MG63 (cell line): ENCODE measurements around the gene VPS26B. TPM values are rescaled to one million over a fixed set of nuclear protein-coding genes. Genes with fewer than 3 reads are reported as not detected.
"Not testable (repeated sequence)": the region's sequence is repeated elsewhere in the genome, so short reads cannot be mapped to it uniquely, and the experiment has no call there.

Source experiments
- DNase-seq: peaks from one replicate; pipeline ENCODE4 v3.0.0-alpha.2; 2020
- H3K27me3 ChIP-seq: fragments of 250-450 bp; sonication (Bioruptor Pico); 2 replicates; pipeline ENCODE4 v1.5.1; 2020; ENCODE audit warnings: mild to moderate bottlenecking, moderate library complexity
- H3K36me3 ChIP-seq: fragments of 250-450 bp; sonication (Bioruptor Pico); 2 replicates; pipeline ENCODE4 v1.5.1; 2020; ENCODE audit warnings: mild to moderate bottlenecking, moderate library complexity
- H3K4me3 ChIP-seq: fragments of 250-450 bp; sonication (Bioruptor Pico); 2 replicates; pipeline ENCODE4 v1.5.1; 2020; ENCODE audit warnings: mild to moderate bottlenecking, moderate library complexity
- H3K9me3 ChIP-seq: fragments of 250-450 bp; sonication (Bioruptor Pico); 2 replicates; pipeline ENCODE4 v1.5.1; 2020; ENCODE audit warnings: mild to moderate bottlenecking, moderate library complexity
- total RNA-seq: library from RNA; depleted of rRNA; stranded (reverse); fragments of >200 nt; shearing (Covaris generic); gene quantifications from 2 replicates; pipeline ENCODE4 v1.2.3, GENCODE V29; 2014; ENCODE audit warnings: low replicate concordance

VPS26B gene
- total RNA-seq, 1 experiment from 2014 or later = 37.6 TPM

DNA sequence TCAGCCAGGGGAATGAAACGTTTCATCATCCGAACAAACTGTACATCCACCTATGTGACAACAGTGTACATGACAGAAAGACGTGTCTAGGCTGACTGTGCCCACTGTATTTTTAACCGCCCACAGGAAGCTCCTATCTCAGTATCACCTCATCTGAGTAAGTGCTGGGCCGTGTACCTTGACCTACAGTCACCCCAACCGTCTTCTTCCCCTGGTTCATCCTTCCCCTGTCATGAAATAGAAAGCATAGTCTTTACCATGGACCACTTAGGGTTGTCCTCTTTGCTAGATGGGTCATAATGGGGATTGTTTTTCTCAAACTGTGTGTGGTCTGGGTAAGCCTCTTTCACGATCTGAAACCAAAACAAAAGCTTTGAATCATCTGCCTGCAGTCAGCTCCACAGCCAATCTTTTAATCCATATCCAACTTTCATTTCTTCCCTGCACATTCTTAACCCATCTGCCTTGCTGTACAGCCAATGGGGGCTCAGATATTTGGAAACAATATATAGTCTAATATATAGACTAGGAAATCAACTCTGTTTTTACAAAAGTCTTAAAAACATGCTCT is 24.5 kb downstream of the VPS26B start:
- Histone ChIP-seq H3K4me3 (no peak overlapping the region), H3K36me3 (peaks cover 7% of the 10 kb centered on the region; the same call in 1 of the 2 replicates), H3K27me3 (no peaks in the 10 kb centered on the region), H3K9me3 (no peaks in the 10 kb centered on the region)
- DNase-seq = no peak

DNA sequence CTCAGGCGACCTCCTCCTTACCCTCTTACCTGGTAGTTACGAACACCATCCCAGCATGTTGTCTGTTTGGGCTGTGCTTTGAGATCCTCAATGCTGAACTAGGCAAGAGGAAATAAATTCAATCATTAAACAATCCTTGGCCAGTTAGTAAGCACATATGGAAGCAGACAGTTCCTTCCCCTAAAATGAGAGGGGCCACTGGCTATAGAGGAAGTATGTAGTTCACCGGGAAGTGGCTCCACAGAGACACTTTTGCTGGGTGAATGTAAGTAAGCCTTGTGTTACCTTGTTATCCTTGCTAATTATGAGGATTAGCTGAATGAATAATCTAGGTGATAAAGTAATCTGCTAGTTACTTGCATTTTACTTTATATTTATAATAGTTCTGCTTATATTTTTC is 25.8 kb downstream of the VPS26B start:
- Histone ChIP-seq H3K4me3 (no peak overlapping the region), H3K27me3 (no peaks in the 10 kb centered on the region), H3K36me3 (peaks cover 3% of the 10 kb centered on the region; the same call in 1 of the 2 replicates), H3K9me3 (no peaks in the 10 kb centered on the region)
- no peak for DNase-seq

DNA sequence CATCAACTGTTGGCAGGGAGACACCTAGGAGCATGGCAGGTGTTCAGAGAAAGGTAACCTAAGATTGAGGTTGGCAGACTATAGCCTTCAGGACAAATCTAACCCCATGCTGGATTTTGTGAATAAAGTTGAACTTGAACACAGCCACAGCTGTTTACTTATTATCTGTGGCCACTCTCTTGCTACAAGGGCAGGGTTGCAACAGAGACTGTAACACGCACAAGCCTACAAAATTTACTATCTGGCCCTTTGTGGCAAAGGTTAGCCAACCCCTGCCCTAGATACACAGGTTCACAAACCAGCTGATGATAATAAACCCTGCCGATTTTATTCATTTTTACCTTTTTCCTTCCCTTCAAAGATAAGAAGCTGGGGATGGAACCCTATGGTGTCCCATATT is 26.2 kb downstream of the VPS26B start:
- Histone ChIP-seq H3K9me3 (no peaks in the 10 kb centered on the region), H3K36me3 (peaks cover 3% of the 10 kb centered on the region; the same call in 1 of the 2 replicates), H3K4me3 (no peak overlapping the region), H3K27me3 (no peaks in the 10 kb centered on the region)
- DNase-seq = no peak

DNA sequence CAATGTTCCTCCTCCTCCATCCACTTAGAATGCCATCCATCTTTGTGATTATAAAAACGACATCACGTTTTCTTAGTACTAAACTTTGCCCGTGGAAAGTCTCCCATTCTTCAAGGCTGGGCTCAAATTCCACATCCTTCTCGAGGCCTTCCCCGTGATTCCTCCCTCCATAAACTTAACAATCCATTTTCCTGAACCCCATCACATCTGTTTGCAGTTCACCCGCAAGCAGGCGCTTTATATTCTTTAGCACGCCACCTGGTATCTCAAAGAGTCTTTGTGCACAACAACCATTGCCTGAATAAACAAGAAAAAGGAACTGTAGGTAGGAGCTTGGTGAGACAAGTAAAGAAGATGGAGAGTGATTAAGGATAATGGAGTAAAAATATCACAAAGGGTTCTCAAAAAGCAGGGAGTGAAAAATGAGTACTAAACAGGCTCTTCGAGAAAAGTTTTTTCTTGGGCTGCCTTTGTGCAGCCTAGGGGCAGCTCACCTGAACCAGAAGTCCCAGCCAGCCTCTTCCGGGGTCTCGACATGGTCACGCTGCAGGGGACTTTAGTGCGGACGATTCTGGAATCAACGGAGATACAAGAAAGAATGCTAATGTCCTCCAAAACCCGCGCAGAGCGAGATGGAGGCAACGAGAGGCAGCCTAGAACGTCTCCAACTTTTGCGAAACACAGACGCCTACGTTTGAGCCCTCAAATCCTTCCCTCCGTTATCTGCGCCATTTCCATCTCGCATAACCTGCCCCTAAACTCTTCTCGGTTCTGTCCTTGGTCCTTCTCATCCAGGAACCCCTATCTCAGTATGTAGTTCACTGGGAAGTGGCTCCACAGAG is 28.1 kb downstream of the VPS26B start:
- DNase-seq = no peak
- H3K27me3 ChIP-seq = no peaks in the 10 kb centered on the region
- H3K4me3 ChIP-seq = peak overlapping the region; percentile 89
- no peaks in the 10 kb centered on the region for H3K9me3 ChIP-seq
- H3K36me3 ChIP-seq = 0 out of 2 replicates have a peak, but pooled peaks cover 3% of the 10 kb centered on the region

DNA sequence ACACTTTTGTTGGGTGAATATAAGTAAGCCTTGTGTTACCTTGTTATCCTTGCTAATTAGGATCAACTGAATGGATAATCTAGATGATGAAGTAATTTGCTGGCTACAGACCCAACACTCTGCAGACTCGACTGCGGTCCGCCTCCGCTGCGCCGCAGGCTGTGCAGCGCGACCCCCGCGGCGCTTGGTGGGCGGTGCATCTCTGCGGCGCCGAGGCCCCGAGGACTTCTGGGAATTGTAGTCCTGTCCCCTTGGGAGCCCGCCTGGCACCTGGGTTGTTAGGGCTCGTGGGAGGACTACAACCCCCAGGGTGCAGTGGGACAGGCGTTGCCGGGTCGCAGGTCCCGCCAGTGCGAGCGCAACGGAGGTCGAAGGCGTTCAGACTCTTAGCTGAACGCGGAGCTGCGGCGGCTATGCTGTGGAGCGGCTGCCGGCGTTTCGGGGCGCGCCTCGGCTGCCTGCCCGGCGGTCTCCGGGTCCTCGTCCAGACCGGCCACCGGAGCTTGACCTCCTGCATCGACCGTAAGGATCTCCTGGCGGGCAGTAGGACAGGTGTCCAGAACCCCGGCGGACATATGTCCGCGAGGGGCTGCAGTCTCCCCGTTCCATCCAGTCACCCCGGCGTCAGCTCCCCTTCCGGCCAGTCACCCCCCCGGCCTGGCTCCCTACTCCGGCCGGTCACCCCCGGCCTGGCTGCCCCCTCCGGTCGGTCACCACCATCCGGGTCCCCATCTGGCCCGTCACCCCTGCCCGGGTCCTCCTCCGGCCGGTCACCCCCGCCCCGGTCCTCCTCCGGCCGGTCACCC is 28.9 kb downstream of the VPS26B start, which contains the start of the genes ACAD8 and THYN1:
Gene ACAD8 (plus strand): TSS at position 381 of the 806 bp plus-strand sequence. CDS start 33 bp downstream, at position 414.
Gene THYN1 (minus strand): TSS at position 165 of the 806 bp plus-strand sequence. CDS start 470 bp downstream, outside the sequence.
- H3K36me3 ChIP-seq = peaks cover 3% of the 10 kb centered on the region; the same call in 1 of the 2 replicates
- H3K9me3 ChIP-seq = no peaks in the 10 kb centered on the region
- peak within 1 kb of the TSS; percentile 89 for H3K4me3 ChIP-seq
- peak; percentile 96 for DNase-seq
- H3K27me3 ChIP-seq = no peaks in the 10 kb centered on the region

DNA sequence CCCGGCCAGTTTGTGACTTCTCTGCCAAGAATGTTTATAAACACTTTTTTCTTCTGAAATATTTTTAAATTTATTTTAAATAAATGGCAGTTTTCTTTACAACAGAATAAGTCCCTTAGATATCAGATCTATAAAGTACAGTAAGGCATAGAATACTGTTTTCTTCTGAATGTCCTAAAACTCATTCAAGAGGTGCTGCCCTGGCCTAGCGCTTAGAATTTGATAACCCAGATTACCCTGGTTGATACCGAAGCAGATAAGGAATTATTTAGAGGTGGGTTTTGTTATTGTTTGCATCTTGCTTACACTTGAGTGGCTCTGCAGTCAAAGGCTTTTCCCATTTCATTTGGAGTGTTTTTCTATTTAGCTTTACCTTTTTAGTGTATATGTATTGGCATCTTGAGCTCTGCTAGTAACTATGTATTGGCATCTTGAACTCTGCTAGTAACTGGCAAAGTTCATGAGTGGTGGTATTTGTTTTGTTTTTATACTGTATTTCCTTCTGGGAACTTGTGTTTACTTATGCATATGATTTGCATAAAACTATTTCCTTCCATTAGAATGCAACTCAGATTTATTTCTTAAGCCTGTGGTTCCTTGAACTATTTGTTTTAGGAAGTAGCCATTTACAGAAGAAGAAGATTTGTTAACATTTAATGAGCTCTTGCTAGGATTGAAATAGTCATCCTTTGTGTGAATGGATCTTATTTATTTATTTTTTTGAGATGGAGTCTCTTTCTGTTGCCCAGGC is 30.1 kb downstream of the VPS26B start:
- Histone ChIP-seq H3K36me3 (no peaks in the 10 kb centered on the region; the same call in 1 of the 2 replicates), H3K9me3 (no peaks in the 10 kb centered on the region), H3K27me3 (no peaks in the 10 kb centered on the region), H3K4me3 (peak overlapping the region; percentile 89)
- DNase-seq = no peak

DNA sequence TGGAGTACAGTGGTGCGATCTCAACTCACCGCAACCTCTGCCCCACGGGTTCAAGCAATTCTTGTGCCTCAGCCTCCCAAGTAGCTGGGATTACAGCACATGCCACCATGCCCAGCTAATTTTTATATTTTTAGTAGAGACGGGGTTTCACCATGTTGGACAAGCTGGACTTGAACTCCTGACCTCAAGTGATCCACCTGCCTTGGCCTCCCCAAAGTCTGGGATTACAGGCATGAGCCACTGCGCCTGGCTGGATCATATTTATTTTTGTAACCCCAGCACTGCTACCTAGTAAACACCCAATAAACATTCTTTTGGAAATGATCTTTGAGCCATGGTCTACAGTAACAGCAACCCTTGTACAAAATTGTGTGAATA is 30.7 kb downstream of the VPS26B start:
- not testable (repeated sequence) for H3K36me3 ChIP-seq, H3K9me3 ChIP-seq, DNase-seq, H3K4me3 ChIP-seq, H3K27me3 ChIP-seq

DNA sequence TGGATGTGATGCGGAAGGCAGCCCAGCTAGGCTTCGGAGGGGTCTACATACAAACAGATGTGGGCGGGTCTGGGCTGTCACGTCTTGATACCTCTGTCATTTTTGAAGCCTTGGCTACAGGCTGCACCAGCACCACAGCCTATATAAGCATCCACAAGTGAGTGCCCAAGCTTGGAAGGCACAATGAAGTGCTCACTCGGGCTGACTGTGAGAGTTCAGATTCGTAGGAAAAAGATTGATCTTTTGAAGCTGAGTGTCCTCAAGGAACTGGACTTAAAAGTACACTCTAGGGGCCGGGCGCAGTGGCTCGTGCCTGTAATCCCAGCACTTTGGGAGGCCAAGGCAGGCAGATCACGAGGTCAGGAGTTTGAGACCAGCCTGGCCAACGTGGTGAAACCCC is 32.6 kb downstream of the VPS26B start:
- Histone ChIP-seq H3K9me3 (no peaks in the 10 kb centered on the region), H3K27me3 (no peaks in the 10 kb centered on the region), H3K4me3 (no peak overlapping the region), H3K36me3 (no peaks in the 10 kb centered on the region; the same call in 1 of the 2 replicates)
- no peak for DNase-seq

DNA sequence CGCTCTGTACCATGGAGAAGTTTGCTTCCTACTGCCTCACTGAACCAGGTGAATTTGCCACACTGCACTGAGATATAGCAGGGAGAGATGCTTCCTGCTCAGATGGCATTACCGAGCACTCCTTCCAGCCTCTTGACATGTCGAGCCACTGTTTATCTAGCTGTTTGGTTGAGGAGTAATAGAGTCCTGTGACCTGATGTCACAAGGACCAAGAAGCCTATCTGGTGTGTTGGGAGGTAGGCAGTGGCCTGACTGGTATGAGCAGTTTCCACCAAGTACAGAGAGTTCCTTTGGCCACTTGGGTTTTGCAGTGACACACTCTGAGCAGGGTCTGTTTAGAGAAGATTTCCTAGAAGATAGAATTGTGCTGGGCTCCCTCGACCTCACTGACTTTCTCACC is 34.1 kb downstream of the VPS26B start:
- Histone ChIP-seq H3K27me3 (no peaks in the 10 kb centered on the region), H3K36me3 (no peaks in the 10 kb centered on the region; the same call in none of the 2 replicates), H3K9me3 (no peaks in the 10 kb centered on the region), H3K4me3 (no peak overlapping the region)
- DNase-seq = no peak

DNA sequence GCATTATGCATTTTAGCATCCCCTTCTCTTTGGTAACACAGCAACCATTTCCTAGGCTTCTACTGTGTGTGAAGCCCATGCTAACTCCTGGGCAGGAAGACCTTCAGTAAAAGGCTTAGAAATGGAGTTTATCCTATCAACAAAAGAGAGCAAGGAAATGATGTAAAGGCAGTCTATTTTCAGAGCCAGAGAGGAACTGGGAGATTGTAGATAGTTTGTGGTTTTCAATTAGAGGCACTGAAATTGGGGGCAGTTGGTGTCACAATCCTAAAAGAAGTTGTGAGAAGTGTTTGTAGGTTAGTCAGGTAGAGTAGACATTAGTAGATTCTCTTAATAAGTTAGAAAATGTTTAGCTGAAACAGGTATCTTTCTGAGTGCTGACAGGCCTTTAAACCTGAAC is 36.0 kb downstream of the VPS26B start:
- DNase-seq = no peak
- H3K27me3 ChIP-seq = no peaks in the 10 kb centered on the region
- no peaks in the 10 kb centered on the region for H3K9me3 ChIP-seq
- no peak overlapping the region for H3K4me3 ChIP-seq
- no peaks in the 10 kb centered on the region; the same call in none of the 2 replicates for H3K36me3 ChIP-seq

DNA sequence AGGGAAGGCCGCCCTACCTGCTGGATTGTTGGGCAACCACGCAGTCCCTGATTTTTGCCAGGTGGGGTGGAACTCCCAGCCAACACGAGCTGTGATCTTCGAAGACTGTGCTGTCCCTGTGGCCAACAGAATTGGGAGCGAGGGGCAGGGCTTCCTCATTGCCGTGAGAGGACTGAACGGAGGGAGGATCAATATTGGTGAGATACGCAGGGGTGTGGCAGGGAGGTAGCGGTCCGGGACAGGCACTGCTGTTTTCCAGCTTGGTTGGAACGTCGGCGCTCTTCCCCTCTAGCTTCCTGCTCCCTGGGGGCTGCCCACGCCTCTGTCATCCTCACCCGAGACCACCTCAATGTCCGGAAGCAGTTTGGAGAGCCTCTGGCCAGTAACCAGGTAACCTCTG is 36.5 kb downstream of the VPS26B start:
- H3K9me3 ChIP-seq = no peaks in the 10 kb centered on the region
- H3K27me3 ChIP-seq = no peaks in the 10 kb centered on the region
- no peaks in the 10 kb centered on the region; the same call in none of the 2 replicates for H3K36me3 ChIP-seq
- H3K4me3 ChIP-seq = no peak overlapping the region
- no peak for DNase-seq

DNA sequence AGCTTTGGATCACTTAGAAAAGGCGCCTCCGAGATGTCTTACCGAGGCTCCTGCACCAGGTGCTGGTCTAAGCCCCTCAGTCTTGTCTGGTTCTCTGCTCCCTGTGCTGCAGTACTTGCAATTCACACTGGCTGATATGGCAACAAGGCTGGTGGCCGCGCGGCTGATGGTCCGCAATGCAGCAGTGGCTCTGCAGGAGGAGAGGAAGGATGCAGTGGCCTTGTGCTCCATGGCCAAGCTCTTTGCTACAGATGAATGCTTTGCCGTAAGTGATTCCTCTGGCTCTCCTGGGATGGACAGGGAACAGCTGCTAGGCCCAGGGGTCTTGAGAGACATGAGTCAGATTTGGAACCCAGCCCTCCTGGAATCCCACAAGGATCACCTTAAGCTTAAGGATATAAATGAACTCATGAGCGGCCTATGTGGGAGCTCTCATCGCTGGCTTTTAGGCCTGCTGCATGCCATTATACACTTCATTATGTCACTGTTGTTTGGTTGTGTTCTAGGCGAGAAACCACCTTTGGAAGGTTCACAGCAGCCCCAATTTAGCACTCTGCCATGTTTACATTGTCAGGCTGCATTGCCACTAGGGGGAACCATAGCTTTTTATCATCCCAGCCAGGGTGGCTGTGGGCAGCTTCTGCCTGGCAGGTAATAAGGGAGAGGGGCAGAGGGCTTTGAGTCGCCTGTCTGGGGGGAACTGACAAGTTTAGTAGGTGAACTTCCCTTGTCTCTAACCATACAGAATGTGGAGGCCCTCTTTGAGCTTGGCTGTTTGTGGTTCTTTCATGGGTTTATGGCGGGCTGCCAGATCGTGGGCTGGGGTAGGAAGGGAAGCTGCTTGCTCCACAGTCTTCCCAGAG is 37.4 kb downstream of the VPS26B start:
- H3K9me3 ChIP-seq = no peaks in the 10 kb centered on the region
- no peak for DNase-seq
- no peaks in the 10 kb centered on the region; the same call in none of the 2 replicates for H3K36me3 ChIP-seq
- H3K4me3 ChIP-seq = no peak overlapping the region
- H3K27me3 ChIP-seq = no peaks in the 10 kb centered on the region

DNA sequence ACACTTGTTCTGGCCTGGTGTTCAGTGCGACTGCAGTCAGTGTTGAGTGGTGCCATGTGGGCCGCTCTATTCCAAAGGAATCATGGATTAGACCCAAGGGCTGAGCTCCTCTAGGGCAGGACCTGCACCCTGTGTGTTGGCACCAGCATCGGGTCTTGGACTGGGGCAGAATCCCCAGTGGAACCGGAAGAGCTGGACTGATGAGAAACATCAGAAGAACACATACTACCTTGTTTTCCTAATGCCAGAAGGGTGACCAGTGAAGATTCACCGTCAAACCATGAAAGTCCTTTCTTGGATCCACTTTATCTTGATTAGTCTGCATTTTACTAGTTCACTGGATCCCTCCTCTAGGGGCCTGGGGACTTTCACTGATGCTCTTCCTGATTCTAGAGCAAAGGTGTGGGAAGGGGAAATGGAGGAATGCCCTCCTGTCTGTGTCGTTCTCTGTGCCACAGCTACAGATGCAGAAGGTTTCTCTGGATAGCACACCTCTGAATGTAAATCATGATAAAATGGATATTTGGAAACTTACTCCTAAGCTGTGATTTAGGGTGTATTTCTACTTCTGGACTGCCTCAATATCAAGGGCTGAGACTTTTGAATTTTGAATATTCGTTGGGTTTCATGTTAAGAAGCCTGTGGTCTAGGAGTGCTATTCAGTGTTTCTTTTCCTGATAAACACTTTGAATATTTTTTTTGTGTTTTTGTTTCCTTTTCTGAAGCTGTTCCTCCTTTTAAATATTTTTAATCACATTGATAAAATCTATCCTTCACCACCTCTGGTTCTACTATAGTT is 40.7 kb downstream of the VPS26B start:
- no peaks in the 10 kb centered on the region for H3K9me3 ChIP-seq
- DNase-seq = no peak

DNA sequence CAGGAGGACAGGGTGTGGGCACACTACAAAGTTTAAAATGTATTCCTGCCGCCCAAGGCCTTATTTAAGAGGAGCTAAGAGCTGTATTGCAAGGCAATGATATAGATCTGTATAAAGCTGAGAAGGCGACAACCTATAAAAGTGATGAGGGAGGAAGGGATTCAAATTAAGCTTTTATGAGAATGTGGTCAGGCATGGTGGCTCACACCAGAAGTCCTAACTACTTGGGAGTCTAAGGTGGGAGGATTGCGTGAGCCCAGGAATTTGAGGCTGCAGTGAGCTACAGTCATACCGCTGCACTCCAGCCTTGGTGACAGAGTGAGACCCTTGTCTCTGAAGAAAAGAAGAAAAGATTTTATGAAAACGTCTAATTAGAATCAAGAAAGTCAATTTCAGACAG is 42.0 kb downstream of the VPS26B start:
- DNase-seq = no peak
- H3K27me3 ChIP-seq = no peaks in the 10 kb centered on the region
- no peaks in the 10 kb centered on the region for H3K9me3 ChIP-seq
- no peak overlapping the region for H3K4me3 ChIP-seq
- no peaks in the 10 kb centered on the region; the same call in 1 of the 2 replicates for H3K36me3 ChIP-seq

More for the DNA sequence above, 40.7 kb downstream of the VPS26B start:
- no peaks in the 10 kb centered on the region for H3K27me3 ChIP-seq
- H3K36me3 ChIP-seq = no peaks in the 10 kb centered on the region; the same call in 1 of the 2 replicates
- no peak overlapping the region for H3K4me3 ChIP-seq

DNA sequence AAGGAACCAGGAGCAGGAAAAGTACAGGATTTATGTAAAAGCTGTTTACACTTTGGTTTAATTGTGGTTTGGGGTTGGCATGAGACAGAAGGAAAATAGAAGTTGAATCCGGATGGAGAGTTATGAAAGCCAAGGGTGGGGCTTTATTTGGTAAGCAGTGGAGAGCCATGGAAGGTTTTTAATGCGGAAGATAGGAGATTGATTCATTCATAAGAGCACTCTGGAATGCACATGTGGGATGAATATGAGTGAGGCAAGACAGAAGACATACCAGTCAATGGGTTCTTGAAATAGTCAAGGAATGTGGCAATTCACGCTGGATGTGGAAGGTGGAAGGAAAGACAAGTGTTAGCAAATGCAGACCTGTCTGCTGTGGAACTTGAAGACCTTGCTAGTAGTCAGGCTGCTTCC is 42.4 kb downstream of the VPS26B start:
- Histone ChIP-seq H3K9me3 (no peaks in the 10 kb centered on the region), H3K36me3 (no peaks in the 10 kb centered on the region; the same call in 1 of the 2 replicates), H3K4me3 (no peak overlapping the region), H3K27me3 (no peaks in the 10 kb centered on the region)
- DNase-seq = no peak
